Activated CD4-positive, CD25-positive, alpha-beta regulatory T cell treated with anti-CD3 and anti-CD28 coated beads, Interleukin-2, amount 50 U/mL, for 72 hours (primary cell): ENCODE results near the gene OR1J2.

Experiments
- DNase-seq: peaks from one replicate; pipeline ENCODE4 v3.0.0; 2021

The OR1J2 gene

DNA sequence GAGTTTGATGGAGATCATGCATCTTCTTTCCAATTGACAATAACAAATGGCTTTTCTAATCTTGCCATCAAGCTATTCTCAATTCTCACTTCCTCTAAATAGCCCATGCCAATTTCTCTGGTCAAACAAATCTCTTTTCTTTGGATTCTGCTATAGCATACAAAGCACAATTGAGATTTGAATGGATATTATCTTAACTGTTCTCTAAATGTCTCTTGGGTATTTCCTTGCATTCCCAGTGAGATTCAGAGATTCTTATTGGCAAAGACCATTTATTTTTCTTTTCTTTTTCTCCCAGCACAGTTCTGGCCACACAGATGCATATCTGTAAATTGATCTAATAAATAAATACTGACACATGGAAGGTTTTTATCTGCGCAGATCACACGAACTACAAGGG lies 42.2 kb downstream of the OR1J2 start, which contains the start of gene OR1N2:
Gene OR1N2 (plus strand): TSS at position 301 of the 400 bp plus-strand sequence. CDS start 100 bp downstream, outside the sequence.
- DNase-seq: no peak
